NCI-H2227 treated with DMSO at 0.1 percent for 48 hours (cell line): Measurements from ENCODE around the gene MTUS2.
"Not testable (repeated sequence)": the region's sequence is repeated elsewhere in the genome, so short reads cannot be mapped to it uniquely, and the experiment has no call there.

Experiments
- DNase-seq: peaks from one replicate; lab custom pipeline; 2025; lab: John Stamatoyannopoulos, UW

MTUS2 gene

DNA sequence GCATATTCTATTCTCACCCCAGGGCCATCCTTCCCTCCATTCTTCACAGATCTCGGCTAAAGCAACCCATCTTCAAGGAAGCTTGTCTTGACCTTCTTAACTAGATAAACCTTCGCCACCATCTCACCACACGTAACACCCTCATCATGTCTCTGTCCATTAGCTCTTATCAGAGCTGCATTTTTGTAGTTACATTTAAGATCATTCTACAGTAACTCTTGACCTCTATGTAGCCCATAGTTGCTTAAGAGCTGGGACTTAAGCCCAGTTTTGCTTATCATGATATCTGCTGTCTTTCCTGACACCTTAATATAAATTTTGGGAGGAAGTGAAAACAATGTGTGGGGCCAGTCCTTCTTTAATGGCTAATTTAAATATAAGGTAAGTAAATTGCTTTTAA is 345.1 kb downstream of the MTUS2 start:
- no peak for DNase-seq

DNA sequence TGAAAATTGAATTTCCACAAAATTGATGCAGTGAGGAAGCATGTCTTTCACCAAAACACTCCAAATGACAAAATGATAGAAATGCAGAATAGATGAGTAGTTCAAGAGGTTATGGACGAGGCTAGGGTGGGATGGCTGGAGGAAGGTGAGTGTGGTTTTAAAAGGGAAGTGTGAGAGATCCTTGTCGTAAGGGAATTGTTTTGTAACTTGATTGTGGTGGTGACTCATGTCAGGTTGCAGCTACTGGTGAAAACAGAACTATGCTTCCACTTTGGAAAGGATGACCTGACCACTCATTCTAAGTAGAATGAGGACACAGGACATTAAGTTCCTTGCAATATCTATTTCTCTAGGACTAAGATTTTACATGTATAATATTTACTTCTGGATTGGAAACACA is 345.7 kb downstream of the MTUS2 start:
- DNase-seq, result no peak

DNA sequence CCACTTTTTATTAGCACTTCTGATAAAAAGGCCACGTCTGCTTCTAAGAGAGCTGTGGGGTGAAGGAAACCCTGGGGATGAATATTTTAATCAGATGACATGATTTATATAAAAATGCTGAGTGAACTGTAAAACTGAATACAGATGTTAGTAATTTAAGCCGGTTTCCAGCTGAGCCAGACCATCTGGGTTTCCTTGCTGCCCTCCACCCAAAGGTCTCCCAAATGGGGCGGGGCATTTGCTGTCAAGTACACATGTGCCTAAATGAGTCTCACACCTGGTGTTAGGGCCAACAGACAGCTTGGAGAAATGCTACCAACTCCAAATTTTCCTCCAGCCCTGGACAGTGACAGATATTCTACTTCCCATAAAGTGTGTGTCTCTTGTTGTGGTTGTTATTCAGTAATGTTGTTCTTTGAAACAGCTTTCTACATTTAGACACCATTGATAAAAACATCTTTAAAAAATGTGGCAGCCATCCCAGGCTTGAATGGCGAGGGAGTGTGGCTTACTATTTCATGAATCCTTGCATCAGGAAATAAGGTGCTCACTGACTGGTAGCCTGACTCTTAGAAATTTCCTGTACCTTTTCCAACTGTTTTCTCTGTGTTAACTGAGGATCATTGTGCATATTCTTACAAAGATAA is 350.4 kb downstream of the MTUS2 start:
- DNase-seq, result no peak

DNA sequence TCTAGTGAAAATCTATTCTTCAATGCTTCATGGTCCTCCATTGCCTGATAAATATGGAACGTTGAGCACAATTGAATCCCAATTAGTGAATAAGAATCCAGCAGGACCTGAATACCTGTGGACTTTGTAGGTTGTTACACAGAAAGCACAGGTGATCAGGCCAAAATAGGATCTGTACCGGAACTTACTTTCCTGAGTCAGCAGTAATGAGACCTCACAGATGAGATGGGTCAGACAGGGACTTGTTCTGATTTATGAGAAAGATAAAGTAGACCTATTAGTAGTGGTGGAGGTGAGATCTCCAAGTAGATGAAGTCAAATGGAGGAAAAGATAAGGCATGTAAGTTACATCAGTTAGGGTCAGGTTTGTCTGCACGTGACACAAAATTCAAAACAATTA is 351.1 kb downstream of the MTUS2 start:
- no peak for DNase-seq

DNA sequence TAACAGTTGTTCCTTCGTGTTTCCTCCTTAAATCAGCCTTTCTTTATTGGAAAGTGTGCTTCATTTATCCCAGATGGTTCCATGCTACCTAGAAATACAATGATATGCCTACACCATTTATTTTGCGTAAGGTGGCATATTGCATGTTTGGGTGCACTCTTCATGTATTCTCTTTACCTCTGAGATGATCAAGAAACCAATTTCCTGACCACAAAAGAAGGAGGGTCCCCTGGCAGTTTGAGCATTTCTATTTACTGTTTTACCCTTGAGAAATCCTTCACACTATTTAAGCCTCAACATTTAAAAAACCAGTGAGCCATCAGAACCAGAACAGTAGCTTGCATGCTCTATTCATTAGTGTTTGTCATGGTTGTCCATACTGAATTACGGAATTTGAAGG is 354.0 kb downstream of the MTUS2 start:
- no peak for DNase-seq

DNA sequence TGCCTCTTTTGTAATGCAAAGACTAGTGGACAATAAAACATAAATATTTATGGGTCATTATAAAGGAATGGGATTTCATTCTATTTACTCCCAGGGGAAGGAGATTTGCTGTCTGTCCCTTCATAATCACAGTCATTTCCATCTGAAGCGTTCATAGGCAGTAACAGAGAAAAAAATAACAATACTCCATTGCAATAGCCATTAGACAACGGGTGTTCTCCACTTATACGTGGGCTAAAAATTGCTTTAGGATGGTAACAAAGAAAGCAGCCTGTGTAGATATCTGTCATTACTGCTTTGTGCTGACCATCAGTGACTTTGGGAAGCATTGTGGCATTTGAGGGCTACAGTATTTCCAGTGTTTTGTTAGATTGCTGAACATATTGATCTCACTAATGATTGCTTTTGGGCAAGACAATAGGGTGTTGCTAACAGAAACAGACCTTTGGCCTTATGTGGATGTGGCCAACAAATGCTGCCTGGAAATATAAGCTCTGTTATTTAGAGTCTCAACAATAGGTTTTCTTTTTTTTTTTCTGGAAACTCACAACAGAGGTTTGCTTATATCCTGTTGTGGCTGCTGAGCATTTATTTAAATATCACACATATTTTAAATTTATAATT is 355.2 kb downstream of the MTUS2 start:
- DNase-seq, result no peak

DNA sequence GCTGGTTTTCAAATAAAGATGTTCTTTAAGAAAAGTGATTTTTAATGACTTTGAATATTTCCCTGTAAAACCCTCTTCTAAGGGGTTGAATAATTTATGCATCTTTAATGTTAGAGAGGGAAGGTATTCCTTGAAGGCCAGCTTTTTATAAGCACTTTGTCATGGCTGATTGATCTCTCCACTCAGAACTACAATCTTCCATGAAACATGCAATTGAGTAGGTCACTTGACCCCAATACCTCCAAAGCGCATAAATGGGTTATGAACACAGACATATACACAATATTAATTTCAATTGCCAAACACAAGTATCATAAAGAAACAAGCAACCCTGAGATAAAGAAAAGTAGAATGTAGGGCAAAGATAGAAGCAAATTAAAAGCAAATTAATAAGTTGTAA is 359.9 kb downstream of the MTUS2 start:
- DNase-seq, result no peak

DNA sequence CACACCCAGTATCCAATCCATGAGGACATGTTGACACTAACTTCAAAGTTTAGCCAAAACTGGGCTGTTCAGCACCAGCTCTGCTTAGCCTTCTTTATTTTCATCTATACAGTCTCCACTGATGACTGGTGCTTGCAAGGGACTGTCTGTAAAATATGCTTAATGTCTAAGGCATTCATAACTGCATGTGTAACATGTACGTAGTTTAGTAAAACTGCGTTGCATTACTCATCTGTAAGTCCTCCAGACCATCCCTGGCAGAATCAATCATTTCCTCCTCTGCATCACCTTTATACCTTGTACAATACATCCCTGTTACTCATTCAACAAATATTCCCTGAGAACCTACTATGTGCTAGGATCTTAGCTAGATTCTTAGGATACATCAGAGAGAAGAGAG is 362.1 kb downstream of the MTUS2 start:
- no peak for DNase-seq

DNA sequence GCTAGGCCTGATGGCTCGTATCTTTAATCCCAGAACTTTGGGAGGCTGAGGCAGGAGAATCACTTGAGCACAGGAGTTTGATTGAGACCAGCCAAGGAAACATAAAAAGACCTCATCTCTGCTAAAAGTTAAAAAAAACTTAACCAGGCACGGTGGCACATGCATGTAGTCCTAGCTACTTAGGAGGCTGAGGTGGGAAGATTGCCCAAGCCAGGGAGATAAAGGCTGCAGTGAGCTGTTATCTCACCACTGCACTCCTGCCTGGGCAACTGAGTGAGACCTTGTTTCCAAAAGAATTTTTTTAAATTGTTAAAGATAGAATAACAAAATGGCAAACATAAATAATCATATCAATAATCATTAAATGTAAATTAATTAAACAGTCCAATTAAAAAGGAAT is 365.8 kb downstream of the MTUS2 start:
- DNase-seq, result no peak

DNA sequence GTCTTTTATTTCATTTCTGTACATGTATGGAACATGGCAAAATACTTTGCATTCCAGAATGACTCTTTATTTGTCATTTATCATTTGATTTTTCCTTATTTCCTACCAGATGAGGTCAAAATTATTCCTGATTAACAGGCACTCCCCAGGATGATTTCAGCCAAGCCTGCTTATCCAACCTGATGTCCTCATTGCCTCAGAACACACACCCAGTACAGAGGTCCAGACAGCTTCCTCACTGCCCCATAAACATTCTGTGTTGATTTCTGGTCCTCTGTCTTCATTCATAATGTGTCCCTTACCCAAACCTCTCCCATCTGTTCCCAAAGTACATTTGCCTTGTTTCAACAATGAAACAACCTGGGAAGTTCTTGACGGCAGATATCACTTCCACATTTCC is 367.4 kb downstream of the MTUS2 start:
- DNase-seq, result no peak

DNA sequence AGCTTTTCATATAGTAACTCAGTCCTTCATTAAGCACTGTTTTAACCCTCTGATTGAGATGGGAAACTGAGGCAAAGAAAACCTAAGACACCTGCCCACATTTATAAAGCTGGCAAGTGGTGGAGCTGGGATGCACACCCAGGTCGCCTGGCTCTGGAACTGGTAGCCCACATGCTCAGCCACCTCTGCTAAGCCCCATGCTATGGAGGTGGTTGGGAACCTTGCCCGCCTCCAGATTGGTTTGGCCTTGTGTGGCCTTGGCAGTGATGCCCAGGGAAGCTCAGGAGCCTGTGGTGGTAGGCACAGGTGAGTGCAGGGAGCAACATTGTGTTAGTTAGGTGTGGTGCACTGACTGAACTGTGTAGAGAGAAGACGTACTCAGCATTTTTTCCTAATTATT is 370.2 kb downstream of the MTUS2 start:
- DNase-seq, result no peak

DNA sequence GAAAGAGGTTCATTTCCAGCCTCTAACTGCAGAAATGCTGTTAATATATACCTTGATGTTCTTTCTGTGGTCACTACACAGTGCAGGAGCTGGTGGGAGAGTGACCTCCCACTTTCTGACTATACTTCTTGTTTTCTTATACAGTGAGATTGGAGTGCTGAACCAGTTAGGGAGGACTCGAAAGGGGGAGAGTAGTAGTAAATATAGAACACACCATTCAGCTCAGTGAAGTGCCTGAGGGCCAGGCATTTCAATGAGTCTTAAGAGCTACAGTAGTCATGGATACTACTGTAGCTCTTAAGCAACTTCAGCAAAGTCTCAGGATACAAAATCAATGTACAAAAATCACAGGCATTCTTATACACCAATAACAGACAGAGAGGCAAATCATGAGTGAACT is 372.9 kb downstream of the MTUS2 start:
- DNase-seq, result no peak

DNA sequence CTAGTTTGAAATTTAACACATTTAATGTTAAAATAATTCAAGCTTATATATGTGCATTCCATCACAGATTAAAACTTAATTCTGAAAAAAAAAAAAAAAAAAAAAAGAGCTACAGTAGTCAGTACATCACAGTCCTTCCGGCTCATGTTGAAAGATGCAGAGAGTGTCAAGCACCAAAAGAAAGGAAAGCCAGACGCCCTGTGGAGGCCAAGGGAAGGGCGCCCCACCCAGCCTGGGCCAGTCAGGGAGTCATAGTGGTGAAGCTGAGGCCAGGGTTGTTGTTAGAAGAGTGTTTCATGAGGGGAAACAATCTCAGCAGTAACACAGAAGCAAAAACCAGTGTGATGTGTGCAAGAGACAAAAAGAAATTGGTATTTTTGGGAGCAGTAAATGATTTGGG is 375.3 kb downstream of the MTUS2 start:
- no peak for DNase-seq

DNA sequence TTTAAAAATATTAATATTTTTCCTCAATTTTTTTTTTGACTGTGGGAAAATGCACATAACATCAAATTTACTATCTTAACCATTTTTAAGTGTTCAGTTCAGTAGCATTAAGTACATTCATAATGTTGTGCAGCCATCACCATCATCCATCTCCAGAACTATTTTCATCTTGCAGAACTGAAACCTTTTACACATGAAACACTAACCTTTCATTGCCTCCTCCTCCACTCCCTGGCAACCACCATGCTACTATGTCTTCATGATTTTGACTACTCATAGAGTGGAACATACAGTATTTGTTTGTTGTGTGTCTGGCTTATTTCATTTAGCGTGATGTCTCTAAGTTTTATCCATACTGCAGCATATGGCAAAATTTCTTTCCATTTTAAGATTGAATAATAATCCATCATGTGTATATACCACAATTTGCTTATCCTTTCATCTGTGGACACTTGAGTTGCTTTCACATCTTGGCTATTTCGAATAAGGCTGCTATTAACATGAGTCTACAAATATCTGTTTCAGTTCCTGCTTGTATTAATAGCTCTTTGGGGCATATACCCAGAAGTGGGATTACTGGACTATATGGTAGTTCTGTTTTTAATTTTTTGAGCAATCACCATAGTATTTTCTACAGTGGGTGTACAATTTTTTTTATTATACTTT is 376.4 kb downstream of the MTUS2 start:
- no peak for DNase-seq

DNA sequence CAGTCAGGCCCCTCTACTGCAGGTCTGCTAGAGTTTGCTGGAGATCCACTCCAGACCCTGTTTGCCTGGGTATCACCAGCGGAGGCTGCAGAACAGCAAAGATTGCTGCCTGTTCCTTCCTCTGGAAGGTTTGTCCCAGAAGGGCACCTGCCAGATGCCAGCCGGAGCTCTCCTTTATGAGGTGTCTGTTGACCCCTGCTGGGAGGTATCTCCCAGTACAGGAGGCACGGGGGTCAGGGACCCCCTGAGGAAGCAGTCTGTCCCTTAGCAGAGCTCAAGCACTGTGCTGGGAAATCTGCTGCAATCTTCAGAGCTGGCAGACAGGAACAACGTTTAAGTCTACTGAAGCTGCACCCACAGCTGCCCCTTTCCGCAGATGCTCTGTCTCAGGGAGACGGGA is 382.6 kb downstream of the MTUS2 start:
- not testable (repeated sequence) for DNase-seq

DNA sequence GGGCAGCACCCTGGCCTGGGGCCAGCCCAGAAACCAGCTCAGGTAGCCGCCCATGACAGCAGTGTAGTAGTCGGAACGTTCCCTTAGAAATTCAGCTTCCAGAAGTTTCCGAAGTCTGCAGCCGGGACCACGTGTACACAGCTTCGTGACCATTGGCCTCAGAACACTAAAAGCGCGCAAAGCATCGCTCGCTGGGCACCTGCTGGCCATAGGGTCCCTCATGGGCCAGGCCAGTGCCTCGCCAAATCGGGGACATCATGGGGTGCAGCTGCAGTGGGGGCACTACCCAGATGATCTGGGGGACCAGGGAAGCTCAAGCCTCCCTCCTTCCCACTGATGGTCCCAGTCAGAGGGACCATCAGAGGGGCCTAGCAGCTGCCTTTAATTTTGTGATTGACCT is 384.5 kb downstream of the MTUS2 start:
- DNase-seq, result no peak

DNA sequence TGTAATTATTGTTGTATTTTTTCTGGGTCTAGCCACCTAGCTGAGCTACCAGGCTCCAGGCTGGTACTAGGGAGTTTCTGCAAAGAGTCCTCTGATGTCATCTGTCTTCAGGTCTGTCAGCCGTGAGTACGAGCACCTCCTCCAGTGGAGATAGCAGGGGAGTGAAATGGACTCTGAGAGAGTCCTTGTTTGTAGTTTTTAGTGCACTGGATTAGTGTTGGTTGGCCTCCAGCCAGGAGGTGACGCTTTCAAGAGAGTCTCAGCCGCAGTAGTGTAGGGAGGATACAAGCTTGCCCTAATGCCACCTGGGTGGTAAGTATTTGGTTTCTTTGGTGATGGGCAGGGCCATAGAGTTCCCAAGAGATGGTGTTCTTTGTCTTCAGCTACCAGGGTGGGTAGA is 390.5 kb downstream of the MTUS2 start:
- DNase-seq, result no peak

DNA sequence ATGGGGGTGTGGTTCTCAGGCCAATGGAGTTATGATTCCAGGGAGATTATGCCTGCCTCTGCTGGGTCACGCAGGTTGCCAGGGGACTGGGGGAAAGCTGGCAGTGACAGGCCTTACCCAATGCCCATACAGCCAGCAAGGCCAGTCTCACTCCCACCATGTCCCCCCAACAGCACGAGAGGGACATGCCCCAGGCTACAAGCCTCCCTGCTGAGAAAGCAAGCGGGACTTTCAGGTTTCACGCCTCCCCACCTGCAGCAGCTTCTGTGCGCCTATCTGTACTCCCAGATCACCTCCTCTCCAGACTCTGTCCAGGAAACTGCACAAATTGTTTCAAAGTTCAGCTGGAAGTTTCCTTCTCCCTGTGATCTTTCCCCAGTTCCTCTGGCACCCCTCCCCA is 391.0 kb downstream of the MTUS2 start:
- not testable (repeated sequence) for DNase-seq

DNA sequence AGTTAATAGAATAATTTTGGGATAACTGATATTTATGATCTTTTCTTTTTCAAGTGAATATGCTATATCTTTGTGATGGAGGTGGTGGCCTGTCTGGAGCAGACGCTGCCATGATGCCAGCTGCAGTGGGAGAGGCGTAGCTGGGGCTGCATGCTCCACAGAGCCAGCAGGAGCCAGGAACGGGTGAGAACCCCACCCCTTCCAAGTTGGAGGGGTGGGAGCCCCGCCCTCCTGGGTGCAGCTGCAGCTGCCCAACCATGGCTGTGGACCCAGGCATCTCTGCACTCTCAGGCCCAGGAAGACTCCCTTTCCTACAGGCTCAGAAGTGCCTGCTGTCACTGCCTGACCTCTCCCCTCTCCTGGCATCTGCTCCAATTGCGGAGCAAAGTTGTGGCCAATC is 402.3 kb downstream of the MTUS2 start:
- no peak for DNase-seq

DNA sequence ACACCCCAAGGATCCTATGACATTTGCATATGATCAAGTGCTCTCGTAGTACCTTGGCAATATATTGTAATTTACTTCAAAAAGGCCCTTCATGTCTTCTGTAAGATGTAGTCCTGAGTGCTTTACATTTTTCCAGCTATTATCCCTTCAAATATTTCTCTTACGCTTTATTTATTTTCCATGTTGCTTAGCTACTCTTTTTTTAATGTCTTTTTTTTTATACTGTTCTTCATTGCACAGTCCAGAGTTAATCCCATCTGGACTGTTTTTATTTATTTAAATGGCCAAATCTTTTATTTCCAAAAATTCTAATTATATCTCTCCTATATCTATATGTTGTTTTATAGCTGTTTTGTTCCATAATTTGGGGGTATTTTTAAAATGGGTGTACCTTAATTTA is 404.1 kb downstream of the MTUS2 start:
- no peak for DNase-seq

DNA sequence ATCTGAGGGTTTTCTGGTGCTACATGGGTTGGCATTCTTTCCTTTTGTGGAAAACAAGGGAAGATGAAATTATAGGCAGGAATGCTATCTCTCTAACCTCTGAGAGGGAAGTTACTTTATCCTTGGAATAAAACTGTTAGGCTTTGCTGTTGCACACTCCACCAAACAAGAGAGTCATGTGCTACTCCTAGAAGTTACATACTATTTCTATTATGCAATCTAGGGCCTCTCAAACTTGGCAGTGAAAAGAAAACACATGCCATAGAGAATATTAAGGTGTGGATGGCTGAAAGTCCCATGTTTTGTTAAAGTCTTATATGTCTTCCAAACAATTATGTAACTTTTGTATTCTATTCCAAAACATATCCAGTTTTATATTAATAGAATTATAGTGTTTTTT is 407.4 kb downstream of the MTUS2 start:
- DNase-seq, result no peak

DNA sequence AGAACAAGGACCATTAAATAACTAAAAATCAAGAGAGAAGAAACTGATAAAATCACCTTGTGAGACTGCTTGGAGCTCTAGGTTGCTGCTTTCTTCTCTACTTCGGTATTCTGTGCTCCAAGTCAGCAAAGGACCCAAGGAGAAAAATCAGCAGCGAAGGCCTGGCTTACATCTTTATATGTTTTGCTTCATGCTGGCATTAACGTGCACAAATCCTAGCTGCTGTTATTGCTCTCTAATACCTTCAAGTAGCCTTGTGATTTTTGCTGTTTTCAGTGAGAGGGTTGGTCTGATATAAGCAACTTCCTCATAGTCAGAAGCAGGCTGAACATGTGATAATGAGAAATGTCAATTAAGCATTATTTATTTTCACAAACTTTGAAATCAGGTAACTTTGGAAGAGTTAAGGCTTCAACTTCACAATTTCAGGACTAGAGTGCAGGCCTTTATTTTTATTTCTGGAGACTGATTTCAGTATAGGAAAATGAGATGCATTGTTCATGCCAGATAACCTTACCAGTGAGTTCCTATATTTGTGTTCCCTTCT is 410.2 kb downstream of the MTUS2 start:
- DNase-seq, result no peak
